HCT116 (cell line): ENCODE results near the gene UNC93B1. TPM values are rescaled to one million over a fixed set of nuclear protein-coding genes. Genes with fewer than 3 reads are reported as not detected.
"Not testable (repeated sequence)": the region's sequence is repeated elsewhere in the genome, so short reads cannot be mapped to it uniquely, and the experiment has no call there.

Experiments
- ATAC-seq: fragments of 200-7000 bp; cut with Tn5 transposase; 2 replicates; pipeline ENCODE4 v1.9.1; 2020; ENCODE audit warnings: mild to moderate bottlenecking, moderate library complexity
- BruUV-seq: library from RNA; stranded (reverse); fragments of 400-500 nt; replicated peaks from 2 replicates; lab custom pipeline; 2021; lab: Mats Ljungman, UMichigan
- CTCF ChIA-PET: fragments of 300-600 bp; sonication (Branson Sonifier 250); formaldehyde crosslinking; loops from one replicate; lab custom pipeline; 2021; ENCODE audit warnings: antibody characterized with exemption; lab: Charles Lee
- POLR2A ChIA-PET: fragments of 300-600, 350-600 bp; sonication (Branson Sonifier 250); formaldehyde crosslinking; loops from one replicate; lab custom pipeline; 2021; ENCODE audit warnings: antibody characterized with exemption; lab: Charles Lee
- RAD21 ChIA-PET, 2 experiments: fragments of 300-600 bp; sonication (Branson Sonifier 250); formaldehyde crosslinking; loops; one replicate each; lab custom pipeline; 2023; ENCODE audit warnings: low total read pairs in 2 of 2; ENCODE audit not compliant: uncharacterized antibody in 2 of 2, unreplicated experiment in 2 of 2, low non-redundant PET in 1 of 2; lab: Charles Lee
- DNase-seq: peaks from one replicate; pipeline ENCODE4 v3.0.0-alpha.2; 2010; ENCODE audit warnings: low read depth, low spot score
- H2AFZ ChIP-seq: fragments of 200-600 bp; shearing (Covaris generic), sonication (generic); 2 replicates; pipeline ENCODE4 v1.6.1; 2017; ENCODE audit warnings: low read depth, mixed run types, mixed read lengths, antibody characterized with exemption, low read length; ENCODE audit not compliant: poor library complexity, severe bottlenecking
- H3K27ac ChIP-seq: 2 replicates; pipeline ENCODE4 v1.5.1; 2012; ENCODE audit warnings: low read depth, low read length
- H3K27me3 ChIP-seq: fragments of 200-600 bp; sonication (generic); 2 replicates; pipeline ENCODE4 v1.6.1; 2016; ENCODE audit warnings: mixed run types, low read length, mixed read lengths; ENCODE audit not compliant: insufficient read depth
- H3K36me3 ChIP-seq, 2 experiments: fragments of 200-500 bp in 1 of 2; fragments of 200-600 bp in 1 of 2; sonication (Bioruptor generic) in 1 of 2; sonication (generic) in 1 of 2; 2 replicates each; pipeline versions ENCODE4 v1.5.1 to v1.6.1; 2014 to 2016; ENCODE audit warnings: low read length in 2 of 2, inconsistent platforms in 1 of 2, mixed read lengths in 1 of 2, mixed run types in 1 of 2; ENCODE audit not compliant: insufficient read depth in 2 of 2, control insufficient read depth in 1 of 2
- H3K4me1 ChIP-seq, 2 experiments: fragments of 200-600 bp in 1 of 2; sonication (generic) in 1 of 2; 2 replicates each; pipeline versions ENCODE4 v1.5.1 to v1.6.1; 2012 to 2017; ENCODE audit warnings: low read length in 2 of 2, inconsistent platforms in 1 of 2, mild to moderate bottlenecking in 1 of 2, mixed read lengths in 1 of 2, mixed run types in 1 of 2, moderate library complexity in 1 of 2; ENCODE audit not compliant: insufficient read depth in 2 of 2, control insufficient read depth in 1 of 2
- H3K4me2 ChIP-seq: fragments of 200-600 bp; sonication (generic); 2 replicates; pipeline ENCODE4 v1.6.1; 2017; ENCODE audit warnings: mixed run types, low read length, mixed read lengths
- H3K4me3 ChIP-seq, 2 experiments: fragments of 200-600 bp in 1 of 2; sonication (generic) in 1 of 2; replicated peaks in 1 of 2; 2 replicates each; pipeline ENCODE4 v1.5.1; 2011 to 2016; ENCODE audit warnings: low read length in 2 of 2, control low read depth in 1 of 2, low read depth in 1 of 2, mild to moderate bottlenecking in 1 of 2, mixed read lengths in 1 of 2, mixed run types in 1 of 2
- H3K79me2 ChIP-seq: fragments of 200-600 bp; sonication (generic); 2 replicates; pipeline ENCODE4 v1.6.1; 2017; ENCODE audit warnings: mild to moderate bottlenecking, mixed run types, low read length, moderate library complexity, mixed read lengths; ENCODE audit not compliant: insufficient read depth
- H3K9ac ChIP-seq: fragments of 200-600 bp; sonication (generic); 2 replicates; pipeline ENCODE4 v1.6.1; 2016; ENCODE audit warnings: low read length, mixed read lengths
- H3K9me2 ChIP-seq: fragments of 200-600 bp; sonication (generic), shearing (Covaris generic); 2 replicates; pipeline ENCODE4 v1.6.1; 2017; ENCODE audit warnings: mixed run types, mild to moderate bottlenecking, moderate library complexity; ENCODE audit not compliant: insufficient read depth
- H3K9me3 ChIP-seq, 2 experiments: fragments of 200-500 bp in 1 of 2; fragments of 200-600 bp in 1 of 2; sonication (Bioruptor generic) in 1 of 2; sonication (generic) in 1 of 2; 2 replicates each; pipeline ENCODE4 v1.6.1; 2014 to 2017; ENCODE audit warnings: low read length in 2 of 2, mixed read lengths in 2 of 2, inconsistent platforms in 1 of 2, low read depth in 1 of 2, mild to moderate bottlenecking in 1 of 2, mixed run types in 1 of 2, moderate library complexity in 1 of 2; ENCODE audit not compliant: control insufficient read depth in 1 of 2, insufficient read depth in 1 of 2
- H4K20me1 ChIP-seq: fragments of 200-600 bp; sonication (generic), shearing (Covaris generic); 2 replicates; pipeline ENCODE4 v1.6.1; 2017; ENCODE audit warnings: mixed run types, mild to moderate bottlenecking, moderate library complexity; ENCODE audit not compliant: insufficient read depth
- MAX ChIP-seq: IDR thresholded peaks from 2 replicates; pipeline ENCODE4 v1.6.1; 2012
- POLR2AphosphoS5 ChIP-seq: IDR thresholded peaks from 2 replicates; pipeline ENCODE4 v1.6.1; 2011; ENCODE audit warnings: mild to moderate bottlenecking, low read depth, low read length, moderate library complexity
- intact Hi-C: fragments of 100-400 bp; cut with micrococcal nuclease; formaldehyde crosslinking; loops from 2 replicates; pipeline ENCODE4 v1.10.0; 2022
- total RNA-seq: library from RNA; stranded (reverse); gene quantifications from one replicate; pipeline ENCODE4 v1.2.1, GENCODE V29; 2021; ENCODE audit not compliant: unreplicated experiment

Gene UNC93B1
- total RNA-seq, 1 experiment from 2014 or later, result 72.9 TPM

- H3K4me3 ChIP-seq, H3K9ac ChIP-seq, H3K4me2 ChIP-seq, H4K20me1 ChIP-seq, H3K36me3 ChIP-seq, H3K9me3 ChIP-seq, H3K9me2 ChIP-seq, H3K4me1 ChIP-seq, POLR2A ChIA-PET, DNase-seq, BruUV-seq, RAD21 ChIA-PET, H2AFZ ChIP-seq, H3K79me2 ChIP-seq, CTCF ChIA-PET, H3K27ac ChIP-seq, H3K27me3 ChIP-seq: not testable (repeated sequence)
- TF ChIP-seq POLR2AphosphoS5 (0 out of 2 replicates have a peak, but pooled peaks have one; percentile 11), MAX (0 out of 2 replicates have a peak, but pooled peaks have one; percentile 28)
- intact Hi-C loops, result loop anchor here (10.0 kb wide), 1 partner anchor 136 kb away; no protein-coding TSS in a partner anchor
- ATAC-seq, result peak; percentile 85
Measured at GRCh38 chr11:67990546-67991346, 13.2 kb downstream of the UNC93B1 start.

GRCh38 chr11:67985302-67985701 is 18.6 kb downstream of the UNC93B1 start:
- H3K9me2 ChIP-seq, DNase-seq, H4K20me1 ChIP-seq, H3K9ac ChIP-seq, H3K4me2 ChIP-seq, H3K9me3 ChIP-seq, RAD21 ChIA-PET, CTCF ChIA-PET, H3K4me3 ChIP-seq, H2AFZ ChIP-seq, intact Hi-C loops, ATAC-seq, H3K27ac ChIP-seq, BruUV-seq, H3K4me1 ChIP-seq, H3K27me3 ChIP-seq, POLR2A ChIA-PET, H3K36me3 ChIP-seq, H3K79me2 ChIP-seq: not testable (repeated sequence)
